ENCODE results near the gene TMEM242.

DNA sequence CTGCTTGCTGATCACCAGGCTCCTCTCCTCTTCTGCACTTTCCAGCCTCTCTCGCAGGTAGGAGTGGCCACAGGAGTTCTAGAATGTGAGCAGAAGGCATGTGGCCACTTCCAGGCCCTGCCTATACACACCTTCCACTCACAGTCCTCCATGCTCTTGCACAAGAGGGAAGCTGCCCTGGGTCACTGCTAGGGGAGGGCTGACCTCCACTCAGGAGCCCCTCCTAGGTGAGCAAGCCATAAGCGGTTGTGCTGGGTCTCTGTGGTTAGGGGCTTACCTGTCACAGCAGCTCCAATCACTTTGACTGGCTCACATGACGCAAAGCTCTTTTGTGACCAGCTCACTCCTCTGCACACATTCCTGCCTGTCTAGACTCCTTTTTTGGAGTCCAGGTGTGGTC, 68.2 kb downstream of the TMEM242 start:
- TF ChIP-seq, protein P1, sequence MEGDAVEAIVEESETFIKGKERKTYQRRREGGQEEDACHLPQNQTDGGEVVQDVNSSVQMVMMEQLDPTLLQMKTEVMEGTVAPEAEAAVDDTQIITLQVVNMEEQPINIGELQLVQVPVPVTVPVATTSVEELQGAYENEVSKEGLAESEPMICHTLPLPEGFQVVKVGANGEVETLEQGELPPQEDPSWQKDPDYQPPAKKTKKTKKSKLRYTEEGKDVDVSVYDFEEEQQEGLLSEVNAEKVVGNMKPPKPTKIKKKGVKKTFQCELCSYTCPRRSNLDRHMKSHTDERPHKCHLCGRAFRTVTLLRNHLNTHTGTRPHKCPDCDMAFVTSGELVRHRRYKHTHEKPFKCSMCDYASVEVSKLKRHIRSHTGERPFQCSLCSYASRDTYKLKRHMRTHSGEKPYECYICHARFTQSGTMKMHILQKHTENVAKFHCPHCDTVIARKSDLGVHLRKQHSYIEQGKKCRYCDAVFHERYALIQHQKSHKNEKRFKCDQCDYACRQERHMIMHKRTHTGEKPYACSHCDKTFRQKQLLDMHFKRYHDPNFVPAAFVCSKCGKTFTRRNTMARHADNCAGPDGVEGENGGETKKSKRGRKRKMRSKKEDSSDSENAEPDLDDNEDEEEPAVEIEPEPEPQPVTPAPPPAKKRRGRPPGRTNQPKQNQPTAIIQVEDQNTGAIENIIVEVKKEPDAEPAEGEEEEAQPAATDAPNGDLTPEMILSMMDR (conservative IDR thresholded peaks at IDR 0.05 in 1 of 2, IDR thresholded peaks at IDR 0.05 in 1 of 2; ENCODE audit: extremely low read depth in 1 of 2, insufficient read depth in 1 of 2, low read depth in 1 of 2, low read length in 2 of 2): no peak
- TF ChIP-seq EZH2 (IDR thresholded peaks at IDR 0.05; ENCODE audit: borderline replicate concordance, low read length): no peak
